Heart right ventricle (tissue), 16 donors: ENCODE results near the gene KRT85. TPM values are rescaled to one million over a fixed set of nuclear protein-coding genes. Genes with fewer than 3 reads are reported as not detected.

Experiments
- ATAC-seq, 8 donors: fragments of 200-7000 bp; cut with Tn5 transposase; one replicate each; pipeline ENCODE4 v1.9.1; 2020; ENCODE audit warnings: mild to moderate bottlenecking in 8 of 8, moderate library complexity in 8 of 8, moderate number of reproducible peaks in 1 of 8
- DNase-seq, 2 donors: peaks; one replicate each; pipeline ENCODE4 v3.0.0-alpha.2; 2020
- H3K27ac ChIP-seq, 10 donors: fragments of 200-600 bp; sonication (generic) in 2 of 10; one replicate each; pipeline versions ENCODE4 v1.5.0 to v1.8.0; 2020 to 2022; ENCODE audit warnings: mild to moderate bottlenecking in 3 of 10
- H3K27me3 ChIP-seq, 7 donors: fragments of 200-600 bp; one replicate each; pipeline ENCODE4 v1.8.0; 2021 to 2022; ENCODE audit warnings: mild to moderate bottlenecking in 2 of 7
- H3K36me3 ChIP-seq, 9 donors: fragments of 200-600 bp; sonication (generic) in 1 of 9; one replicate each; pipeline versions ENCODE4 v1.5.0 to v1.8.0; 2020 to 2022; ENCODE audit warnings: mild to moderate bottlenecking in 2 of 9
- H3K4me1 ChIP-seq, 9 donors: fragments of 200-600 bp; sonication (generic) in 1 of 9; one replicate each; pipeline versions ENCODE4 v1.5.0 to v1.8.0; 2020 to 2022; ENCODE audit warnings: mild to moderate bottlenecking in 4 of 9
- H3K4me3 ChIP-seq, 10 donors: fragments of 200-600 bp; sonication (generic) in 2 of 10; one replicate each; pipeline versions ENCODE4 v1.5.0 to v1.8.0; 2020 to 2022; ENCODE audit warnings: mild to moderate bottlenecking in 7 of 10, moderate library complexity in 2 of 10
- H3K9me3 ChIP-seq, 11 donors: fragments of 200-600 bp in 10 of 11; sonication (generic) in 2 of 11; one replicate each; pipeline versions ENCODE4 v1.5.0 to v1.8.0; 2013 to 2022; ENCODE audit warnings: mild to moderate bottlenecking in 2 of 11, control low read depth in 1 of 11, moderate library complexity in 1 of 11
- CTCF ChIP-seq, 9 donors: fragments of 200-600 bp; sonication (generic) in 2 of 9; IDR thresholded peaks; one replicate each; pipeline versions ENCODE4 v1.5.0 to v1.8.0; 2021 to 2022; ENCODE audit warnings: antibody characterized with exemption in 9 of 9, mild to moderate bottlenecking in 5 of 9, moderate library complexity in 1 of 9
- WGBS, 2 donors: extraction: QIAGEN DNeasy Blood & Tissue Kit; methylation state at CpG; one replicate each; pipeline ENCODE4 v1.1.7; 2013; ENCODE audit warnings: inconsistent platforms in 1 of 2; 5-methylcytosine and 5-hydroxymethylcytosine counted together
- intact Hi-C, 10 donors: fragments of 100-400 bp; cut with DNase I; formaldehyde crosslinking; loops; one replicate each; pipeline versions ENCODE4 v1.11.1 to v1.14.2; 2022
- polyA plus RNA-seq, 2 donors: library from polyadenylated mRNA; stranded (reverse); fragments of 200-250 nt; gene quantifications; one replicate each; pipeline ENCODE4 v1.2.3, GENCODE V29; 2013
- total RNA-seq, 10 donors: library from RNA; stranded (reverse); fragmentation: NEBNext Ultra II Directional in 3 of 10; extraction: Animal tissue kit (Norgen Biotek cat#: 25700) in 3 of 10; gene quantifications; one replicate each; pipeline versions ENCODE4 v1.2.1 to v1.2.4, GENCODE V29; 2021 to 2023
- donor health status: Arrhythmogenic right ventricular cardiomyopathy.
- donor health status: ischemic (EF 13 %, LVEDD 7.1; RV severe dilation, severe dysfunction).
- donor health status: healthy with polysubstance abuse.
- donor health status: DM: no; HTN: yes; CAD: no.
- donor health status: DM: no; HTN: no; CAD: no.
- donor health status: ischemic (EF 25% LVEDD 6.9; RV normal size, moderate dysfunction).
- donor health status: ischemic (EF 25% LVEDD 5.7; RV mildly dilated, moderate dysfunction).
- donor health status: healthy.
- donor health status: DM: yes; HTN: yes; CAD: no.
- donor health status: Ischemic cardiomyopathy.
- donor health status: ischemic (EF 35%, LVEDD 5.7; RV mildly dilated, moderate dysfunction).
- donor health status: nonischemic (EF 11% LVEDD 7.7; RV severe dilation, severe dysfunction).
- donor health status: DM: yes; HTN: yes; CAD: no.
- donor health status: PGD.
- donor health status: ischemic (EF 29% LVEDD 5.4; RV normal size, mild dysfunction).
- donor health status: nonischemic (EF 23%, LVEDD 6.1; RV moderate dilation, normal function).

The KRT85 gene
- total and polyA plus RNA-seq, 12 donors = not detected

- 82 to 85% methylated on average over 3 of the region's 3 CpGs for WGBS, 2 donors
- intact Hi-C loops = no loop called here
- Histone ChIP-seq H3K27me3 (peaks cover 0 to 36% (median 15%) of the 10 kb centered on the region in 7 donors), H3K4me3 (no peak overlapping the region), H3K27ac (no peak overlapping the region), H3K9me3 (peaks cover 0 to 28% (median 10%) of the 10 kb centered on the region in 11 donors), H3K4me1 (no peaks in the 10 kb centered on the region), H3K36me3 (no peaks in the 10 kb centered on the region)
- no peak for TF ChIP-seq CTCF (IDR thresholded peaks at IDR 0.05)
- ATAC-seq (no peak), DNase-seq (no peak)
Observed at GRCh38 chr12:52334185-52334584, 33.1 kb downstream of the KRT85 start.

DNA sequence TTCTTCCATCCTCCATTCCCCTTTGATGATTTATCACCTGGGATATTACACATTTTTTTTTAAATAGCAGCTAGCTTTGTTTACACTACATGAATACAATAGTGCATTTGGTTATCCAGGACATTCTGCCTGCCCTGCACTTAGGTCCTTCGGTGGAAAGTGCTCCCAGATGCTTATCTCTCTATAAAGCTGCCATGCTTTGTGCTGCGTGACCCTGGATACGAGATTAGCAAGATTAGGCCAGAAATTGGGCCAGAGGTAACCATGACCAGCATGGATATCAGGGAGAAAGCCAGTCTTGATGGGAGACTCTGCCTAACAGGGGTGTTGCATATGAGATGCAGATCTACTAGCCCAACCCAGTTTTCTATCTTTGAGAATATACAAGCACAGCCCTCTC is 34.0 kb downstream of the KRT85 start:
- no peak overlapping the region for H3K4me3 ChIP-seq
- DNase-seq = no peak
- no peaks in the 10 kb centered on the region for H3K36me3 ChIP-seq
- peaks cover 0 to 28% (median 10%) of the 10 kb centered on the region in 11 donors for H3K9me3 ChIP-seq
- peaks cover 0 to 40% (median 20%) of the 10 kb centered on the region in 7 donors for H3K27me3 ChIP-seq
- no peak overlapping the region for H3K27ac ChIP-seq
- WGBS, 2 donors = 64 to 68% methylated on average over 3 of the region's 3 CpGs
- no peak for ATAC-seq
- no peak for TF ChIP-seq CTCF (IDR thresholded peaks at IDR 0.05)
- intact Hi-C loops = no loop called here
- no peaks in the 10 kb centered on the region for H3K4me1 ChIP-seq

DNA sequence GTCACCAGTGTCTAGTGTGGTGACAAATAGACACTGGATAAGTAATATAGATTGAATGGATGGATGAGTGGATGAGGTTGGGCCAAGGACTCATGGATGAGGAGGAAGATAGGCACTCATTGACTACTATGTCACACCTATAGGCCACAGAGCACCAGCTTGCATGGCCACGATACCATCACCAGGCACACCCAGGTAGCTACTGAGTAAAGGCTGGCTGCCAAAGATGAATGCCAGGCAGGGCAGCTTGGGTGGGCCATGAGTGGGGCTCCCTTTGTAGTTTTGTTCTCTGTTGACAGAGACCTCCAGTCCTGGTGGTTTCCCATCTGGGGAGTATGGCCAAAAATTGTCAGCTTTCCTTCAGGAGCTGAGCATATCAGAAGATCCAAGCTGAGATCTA is 34.9 kb downstream of the KRT85 start:
- no peak for TF ChIP-seq CTCF (IDR thresholded peaks at IDR 0.05)
- ATAC-seq (no peak), DNase-seq (no peak)
- H3K4me1 ChIP-seq = no peaks in the 10 kb centered on the region
- intact Hi-C loops = no loop called here
- peaks cover 0 to 20% (median 10%) of the 10 kb centered on the region in 11 donors for H3K9me3 ChIP-seq
- no peaks in the 10 kb centered on the region for H3K36me3 ChIP-seq
- H3K4me3 ChIP-seq = no peak overlapping the region
- H3K27me3 ChIP-seq = peaks cover 0 to 40% (median 20%) of the 10 kb centered on the region in 7 donors
- 89% methylated on average over 1 of the region's 1 CpG for WGBS, 2 donors
- no peak overlapping the region for H3K27ac ChIP-seq

- Histone ChIP-seq H3K27ac (no peak overlapping the region), H3K4me3 (no peak overlapping the region), H3K36me3 (no peaks in the 10 kb centered on the region), H3K27me3 (peaks cover 0 to 40% (median 20%) of the 10 kb centered on the region in 7 donors), H3K4me1 (no peaks in the 10 kb centered on the region), H3K9me3 (peaks cover 0 to 17% (median 10%) of the 10 kb centered on the region in 11 donors)
- DNase-seq (no peak), ATAC-seq (no peak)
- WGBS, 2 donors = 77 to 81% methylated on average over 3 of the region's 3 CpGs
- TF ChIP-seq CTCF (IDR thresholded peaks at IDR 0.05) = no peak
- intact Hi-C loops = no loop called here
Observed at GRCh38 chr12:52331833-52332232, 35.4 kb downstream of the KRT85 start.
